ENCODE results near the gene ZNF292.

Gene ZNF292

GRCh38 chr6:87277123-87277522 is 121.8 kb downstream of the ZNF292 start:
- no peak for TF ChIP-seq CTCF (IDR thresholded peaks at IDR 0.05; ENCODE audit: insufficient read depth, low read depth, low read length, missing control alignments)
- no peak overlapping the region for H3K4me3 ChIP-seq (ENCODE audit: low read depth, low read length)
- peak; percentile 31 for DNase-seq (ENCODE audit: low read depth)

- no peak for DNase-seq (ENCODE audit: low read depth)
- H3K4me3 ChIP-seq (ENCODE audit: low read depth, low read length) = no peak overlapping the region
- TF ChIP-seq CTCF (IDR thresholded peaks at IDR 0.05; ENCODE audit: insufficient read depth, low read depth, low read length, missing control alignments) = no peak
Measured at GRCh38 chr6:87279196-87279595, 123.8 kb downstream of the ZNF292 start.

GRCh38 chr6:87281426-87281825 is 126.1 kb downstream of the ZNF292 start:
- no peak for TF ChIP-seq CTCF (IDR thresholded peaks at IDR 0.05; ENCODE audit: insufficient read depth, low read depth, low read length, missing control alignments)
- no peak overlapping the region for H3K4me3 ChIP-seq (ENCODE audit: low read depth, low read length)
- DNase-seq (ENCODE audit: low read depth) = no peak

GRCh38 chr6:87282743-87283142 is 127.4 kb downstream of the ZNF292 start:
- no peak for DNase-seq (ENCODE audit: low read depth)
- TF ChIP-seq CTCF (IDR thresholded peaks at IDR 0.05; ENCODE audit: insufficient read depth, low read depth, low read length, missing control alignments) = no peak
- no peak overlapping the region for H3K4me3 ChIP-seq (ENCODE audit: low read depth, low read length)

GRCh38 chr6:87283461-87283860 is 128.1 kb downstream of the ZNF292 start:
- no peak for TF ChIP-seq CTCF (IDR thresholded peaks at IDR 0.05; ENCODE audit: insufficient read depth, low read depth, low read length, missing control alignments)
- DNase-seq (ENCODE audit: low read depth) = no peak
- no peak overlapping the region for H3K4me3 ChIP-seq (ENCODE audit: low read depth, low read length)

GRCh38 chr6:87287251-87287650 is 131.9 kb downstream of the ZNF292 start:
- no peak overlapping the region for H3K4me3 ChIP-seq (ENCODE audit: low read depth, low read length)
- no peak for DNase-seq (ENCODE audit: low read depth)
- TF ChIP-seq CTCF (IDR thresholded peaks at IDR 0.05; ENCODE audit: insufficient read depth, low read depth, low read length, missing control alignments) = no peak

- DNase-seq (ENCODE audit: low read depth) = no peak
- no peak overlapping the region for H3K4me3 ChIP-seq (ENCODE audit: low read depth, low read length)
- no peak for TF ChIP-seq CTCF (IDR thresholded peaks at IDR 0.05; ENCODE audit: insufficient read depth, low read depth, low read length, missing control alignments)
Measured at GRCh38 chr6:87289571-87289970, 134.2 kb downstream of the ZNF292 start.

Data from GM12865 (cell line).